Panc1 (cell line): ENCODE measurements around the gene TRABD2B. TPM values are rescaled to one million over a fixed set of nuclear protein-coding genes. Genes with fewer than 3 reads are reported as not detected.

Source experiments
- ATAC-seq: fragments of 200-7000 bp; cut with Tn5 transposase; 2 replicates; pipeline ENCODE4 v1.9.1; 2020; ENCODE audit warnings: mild to moderate bottlenecking, moderate library complexity
- BruUV-seq: library from RNA; stranded (reverse); fragments of 400-500 nt; replicated peaks from 2 replicates; lab custom pipeline; 2021; lab: Mats Ljungman, UMichigan
- CTCF ChIA-PET: fragments of 300-600 bp; sonication (Branson Sonifier 250); formaldehyde crosslinking; loops from one replicate; lab custom pipeline; 2022; ENCODE audit warnings: antibody characterized with exemption; lab: Charles Lee
- POLR2A ChIA-PET: fragments of 300-600 bp; sonication (Branson Sonifier 250); formaldehyde crosslinking; loops from one replicate; lab custom pipeline; 2022; ENCODE audit warnings: antibody characterized with exemption; lab: Charles Lee
- DNase-seq: peaks from one replicate; pipeline ENCODE4 v3.0.0-alpha.2; 2010; ENCODE audit warnings: low read depth, low spot score
- H3K27ac ChIP-seq: 2 replicates; pipeline ENCODE4 v1.5.1; 2011; ENCODE audit warnings: mild to moderate bottlenecking, low read length, inconsistent platforms
- H3K27me3 ChIP-seq: fragments of 200-500 bp; sonication (Bioruptor generic); 2 replicates; pipeline ENCODE4 v1.6.0; 2014; ENCODE audit warnings: low read length, inconsistent platforms; ENCODE audit not compliant: control insufficient read depth, insufficient read depth
- H3K36me3 ChIP-seq: fragments of 200-500 bp; sonication (Bioruptor generic); 2 replicates; pipeline ENCODE4 v1.5.1; 2014; ENCODE audit warnings: inconsistent platforms, mild to moderate bottlenecking, low read length, moderate library complexity; ENCODE audit not compliant: control insufficient read depth, insufficient read depth
- H3K4me1 ChIP-seq: 2 replicates; pipeline ENCODE4 v1.5.1; 2011; ENCODE audit warnings: inconsistent platforms, mild to moderate bottlenecking, low read length, moderate library complexity; ENCODE audit not compliant: control insufficient read depth, insufficient read depth
- H3K4me3 ChIP-seq, 2 experiments: 2 replicates each; pipeline ENCODE4 v1.5.1; 2011 to 2012; ENCODE audit warnings: low read depth in 2 of 2, low read length in 2 of 2, mild to moderate bottlenecking in 2 of 2, inconsistent platforms in 1 of 2, moderate library complexity in 1 of 2
- H3K9me3 ChIP-seq: fragments of 200-500 bp; sonication (Bioruptor generic); 2 replicates; pipeline ENCODE4 v1.5.1; 2014; ENCODE audit warnings: low read depth, mild to moderate bottlenecking, inconsistent platforms, low read length, moderate library complexity; ENCODE audit not compliant: control insufficient read depth, insufficient read depth
- CTCF ChIP-seq: fragments of 450-650 bp; IDR thresholded peaks from 2 replicates; pipeline ENCODE4 v1.5.1; 2017; ENCODE audit warnings: mild to moderate bottlenecking
- POLR2AphosphoS5 ChIP-seq: IDR thresholded peaks from 2 replicates; pipeline ENCODE4 v1.6.1; 2012; ENCODE audit warnings: mild to moderate bottlenecking, low read depth, low read length, moderate library complexity
- REST ChIP-seq, 2 experiments: IDR thresholded peaks; 2 replicates each; pipeline ENCODE4 v1.6.1; 2011 to 2012; ENCODE audit warnings: low read depth in 2 of 2, control low read depth in 1 of 2, low read length in 1 of 2, mild to moderate bottlenecking in 1 of 2, moderate library complexity in 1 of 2; ENCODE audit not compliant: insufficient read depth in 1 of 2
- SIN3A ChIP-seq: IDR thresholded peaks from 2 replicates; pipeline ENCODE4 v1.6.1; 2012; ENCODE audit warnings: low read depth, mild to moderate bottlenecking, low read length, moderate library complexity, borderline replicate concordance; ENCODE audit not compliant: insufficient read depth
- TCF7L2 ChIP-seq: IDR thresholded peaks from 2 replicates; pipeline ENCODE4 v1.6.1; 2011; ENCODE audit warnings: mild to moderate bottlenecking, low read depth, low read length, inconsistent platforms
- in situ Hi-C: cut with HindIII; loops from 2 replicates; pipeline ENCODE4 v1.10.0; 2016; ENCODE audit warnings: low sequenced_read_pairs, low pct_unique_long_range_greater_than_20kb
- intact Hi-C: fragments of 100-400 bp; cut with micrococcal nuclease; formaldehyde crosslinking; loops from one replicate; pipeline ENCODE4 v1.10.0; 2022; ENCODE audit not compliant: unreplicated experiment
- total RNA-seq: library from RNA; stranded (reverse); gene quantifications from one replicate; pipeline ENCODE4 v1.2.1, GENCODE V29; 2021; ENCODE audit not compliant: unreplicated experiment

The TRABD2B gene
- total RNA-seq, 1 experiment from 2014 or later = not detected

DNA sequence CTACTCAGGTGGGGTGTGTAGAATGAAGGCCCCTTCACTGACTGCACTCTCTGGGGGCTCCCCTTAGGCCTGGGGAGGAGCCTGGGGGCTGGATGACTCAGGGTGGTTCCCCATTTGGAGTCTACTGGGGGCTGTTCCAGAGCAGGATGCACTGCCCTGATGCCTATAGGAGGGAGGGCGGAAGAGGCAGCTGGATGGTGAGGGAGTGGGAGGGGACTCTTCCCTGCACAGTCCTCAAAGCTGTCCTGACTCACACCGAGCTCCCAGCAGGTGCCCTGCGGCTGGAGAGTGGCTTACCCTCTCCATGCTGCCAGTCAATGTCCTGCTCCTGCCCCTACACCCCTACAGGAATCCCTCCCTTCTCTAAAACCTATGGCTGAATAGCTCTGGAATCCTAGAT lies 204.4 kb downstream of the TRABD2B start:
- in situ Hi-C loops = no loop called here
- ATAC-seq = no peak
- no peak overlapping the region for H3K4me3 ChIP-seq

GRCh38 chr1:47791879-47792608 lies 205.1 kb downstream of the TRABD2B start:
- no peak for ATAC-seq
- CTCF ChIA-PET = interaction anchor here (0.6 kb wide), 1 partner anchor 448 kb away, joined by 3 read pairs; no protein-coding TSS in a partner anchor

More for the DNA sequence above, 204.4 kb downstream of the TRABD2B start:
- no peaks in the 10 kb centered on the region for H3K9me3 ChIP-seq
- no peak for DNase-seq
- no TSS peak for BruUV-seq
- no peaks in the 10 kb centered on the region for H3K27me3 ChIP-seq
- no peaks in the 10 kb centered on the region for H3K36me3 ChIP-seq
- no peak overlapping the region for H3K27ac ChIP-seq
- CTCF ChIA-PET = no interaction called here
- TF ChIP-seq CTCF (no peak), TCF7L2 (no peak), SIN3A (no peak), POLR2AphosphoS5 (no peak), REST (IDR thresholded peaks at IDR 0.05; ENCODE audit: insufficient read depth in 1 of 2, low read depth in 2 of 2, low read length in 1 of 2) (no peak)
- intact Hi-C loops = no loop called here
- no peaks in the 10 kb centered on the region for H3K4me1 ChIP-seq
- POLR2A ChIA-PET = no interaction called here

More at GRCh38 chr1:47791879-47792608, 205.1 kb downstream of the TRABD2B start:
- DNase-seq = no peak
- no peaks in the 10 kb centered on the region for H3K9me3 ChIP-seq
- H3K4me3 ChIP-seq = no peak overlapping the region
- no peaks in the 10 kb centered on the region for H3K27me3 ChIP-seq
- POLR2A ChIA-PET = no interaction called here
- intact Hi-C loops (no loop called here), in situ Hi-C loops (no loop called here)
- no peaks in the 10 kb centered on the region for H3K4me1 ChIP-seq
- TF ChIP-seq REST (IDR thresholded peaks at IDR 0.05; ENCODE audit: insufficient read depth in 1 of 2, low read depth in 2 of 2, low read length in 1 of 2) = no peak
- TF ChIP-seq CTCF = no peak
- no peak for TF ChIP-seq POLR2AphosphoS5
- no peak for TF ChIP-seq TCF7L2
- no peak for TF ChIP-seq SIN3A
- no peaks in the 10 kb centered on the region for H3K36me3 ChIP-seq
- no TSS peak for BruUV-seq
- no peak overlapping the region for H3K27ac ChIP-seq
